Right atrium auricular region (tissue), 2 donors: ENCODE data around the gene CD300H. TPM values are rescaled to one million over a fixed set of nuclear protein-coding genes. Genes with fewer than 3 reads are reported as not detected.
"Not testable (repeated sequence)": the region's sequence is repeated elsewhere in the genome, so short reads cannot be mapped to it uniquely, and the experiment has no call there.

Source experiments
- DNase-seq: peaks from one replicate; pipeline ENCODE4 v3.0.0-alpha.2; 2019; ENCODE audit warnings: low spot score
- H3K27ac ChIP-seq, 2 donors: fragments of 200-600 bp; sonication (generic); 1 replicate in 1 of 2; 2 replicates in 1 of 2; pipeline ENCODE4 v1.5.1; 2016 to 2019
- H3K27me3 ChIP-seq, 2 donors: fragments of 200-600 bp; sonication (generic); one replicate each; pipeline versions ENCODE4 v1.5.1 to v1.6.0; 2017 to 2019
- H3K36me3 ChIP-seq: fragments of 200-600 bp; sonication (generic); one replicate; pipeline ENCODE4 v1.5.1; 2016
- H3K4me1 ChIP-seq, 2 donors: fragments of 200-600 bp; sonication (generic); one replicate each; pipeline versions ENCODE4 v1.5.1 to v1.6.0; 2017 to 2019
- H3K4me3 ChIP-seq, 2 donors: fragments of 200-600 bp; sonication (generic); 1 replicate in 1 of 2; 2 replicates in 1 of 2; pipeline ENCODE4 v1.5.1; 2017 to 2019; ENCODE audit warnings: mild to moderate bottlenecking in 1 of 2, moderate library complexity in 1 of 2
- H3K9me3 ChIP-seq, 2 donors: fragments of 200-600 bp; sonication (generic); one replicate each; pipeline ENCODE4 v1.5.1; 2019
- total RNA-seq, 2 donors: library from RNA; depleted of rRNA; stranded (reverse); fragments of >200 nt; gene quantifications; one replicate each; pipeline ENCODE4 v1.1.0, GENCODE V29; 2016
- TF ChIP-seq, protein P1 (sequence below), 2 donors: fragments of 200-600 bp; sonication (generic); IDR thresholded peaks; one replicate each; pipeline ENCODE4 v1.5.1; 2019; ENCODE audit warnings: antibody characterized with exemption in 2 of 2

CD300H gene
- total RNA-seq, 2 donors from 2014 or later, result not detected

DNA sequence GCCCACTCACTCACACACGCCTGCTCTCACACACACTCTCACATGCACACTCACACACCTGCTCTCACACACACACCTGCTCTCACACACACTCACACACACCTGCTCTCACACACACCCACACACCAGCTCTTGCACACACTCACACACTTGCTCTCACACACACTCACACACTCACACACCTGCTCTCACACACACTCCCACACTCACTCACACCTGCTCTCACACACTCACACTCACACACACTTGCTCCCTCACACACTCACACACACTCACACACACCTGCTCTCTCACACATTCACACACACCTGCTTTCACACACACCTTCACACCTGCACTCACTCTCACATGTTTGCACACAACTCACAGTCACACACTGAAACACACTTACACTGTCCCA is 4.0 kb downstream of the CD300H start:
- Histone ChIP-seq H3K9me3 (no peaks in the 10 kb centered on the region), H3K27me3 (no peaks in the 10 kb centered on the region), H3K4me1 (no peaks in the 10 kb centered on the region), H3K4me3 (no peak overlapping the region), H3K36me3 (no peaks in the 10 kb centered on the region), H3K27ac (no peak overlapping the region)
- DNase-seq, result no peak
- TF ChIP-seq, protein P1, sequence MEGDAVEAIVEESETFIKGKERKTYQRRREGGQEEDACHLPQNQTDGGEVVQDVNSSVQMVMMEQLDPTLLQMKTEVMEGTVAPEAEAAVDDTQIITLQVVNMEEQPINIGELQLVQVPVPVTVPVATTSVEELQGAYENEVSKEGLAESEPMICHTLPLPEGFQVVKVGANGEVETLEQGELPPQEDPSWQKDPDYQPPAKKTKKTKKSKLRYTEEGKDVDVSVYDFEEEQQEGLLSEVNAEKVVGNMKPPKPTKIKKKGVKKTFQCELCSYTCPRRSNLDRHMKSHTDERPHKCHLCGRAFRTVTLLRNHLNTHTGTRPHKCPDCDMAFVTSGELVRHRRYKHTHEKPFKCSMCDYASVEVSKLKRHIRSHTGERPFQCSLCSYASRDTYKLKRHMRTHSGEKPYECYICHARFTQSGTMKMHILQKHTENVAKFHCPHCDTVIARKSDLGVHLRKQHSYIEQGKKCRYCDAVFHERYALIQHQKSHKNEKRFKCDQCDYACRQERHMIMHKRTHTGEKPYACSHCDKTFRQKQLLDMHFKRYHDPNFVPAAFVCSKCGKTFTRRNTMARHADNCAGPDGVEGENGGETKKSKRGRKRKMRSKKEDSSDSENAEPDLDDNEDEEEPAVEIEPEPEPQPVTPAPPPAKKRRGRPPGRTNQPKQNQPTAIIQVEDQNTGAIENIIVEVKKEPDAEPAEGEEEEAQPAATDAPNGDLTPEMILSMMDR (IDR thresholded peaks at IDR 0.05), result no peak

DNA sequence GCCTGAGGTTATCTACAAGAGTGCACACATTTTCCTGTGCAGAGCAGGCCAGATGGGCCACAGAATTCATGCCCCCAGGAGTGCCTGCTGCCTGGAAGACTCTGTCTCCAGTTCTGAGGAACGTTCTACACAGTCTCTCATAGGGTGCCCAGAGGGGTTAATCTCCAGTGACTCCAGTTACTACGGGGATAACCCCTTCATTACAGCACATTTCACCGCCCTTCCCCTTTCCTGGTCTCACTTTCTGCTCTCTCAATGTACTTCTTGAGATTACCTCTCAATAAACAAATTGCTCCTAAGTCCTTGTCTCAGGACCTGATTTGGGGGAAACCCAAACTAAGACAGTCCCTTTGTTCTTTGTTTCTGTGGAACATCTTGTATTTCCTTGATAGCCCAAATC is 5.7 kb downstream of the CD300H start:
- H3K4me1 ChIP-seq, result no peaks in the 10 kb centered on the region
- no peak overlapping the region for H3K4me3 ChIP-seq
- H3K27ac ChIP-seq, result no peak overlapping the region
- H3K36me3 ChIP-seq, result no peaks in the 10 kb centered on the region
- no peak for DNase-seq
- TF ChIP-seq, protein P1 (IDR thresholded peaks at IDR 0.05), result no peak
- no peaks in the 10 kb centered on the region for H3K9me3 ChIP-seq
- H3K27me3 ChIP-seq, result no peaks in the 10 kb centered on the region

DNA sequence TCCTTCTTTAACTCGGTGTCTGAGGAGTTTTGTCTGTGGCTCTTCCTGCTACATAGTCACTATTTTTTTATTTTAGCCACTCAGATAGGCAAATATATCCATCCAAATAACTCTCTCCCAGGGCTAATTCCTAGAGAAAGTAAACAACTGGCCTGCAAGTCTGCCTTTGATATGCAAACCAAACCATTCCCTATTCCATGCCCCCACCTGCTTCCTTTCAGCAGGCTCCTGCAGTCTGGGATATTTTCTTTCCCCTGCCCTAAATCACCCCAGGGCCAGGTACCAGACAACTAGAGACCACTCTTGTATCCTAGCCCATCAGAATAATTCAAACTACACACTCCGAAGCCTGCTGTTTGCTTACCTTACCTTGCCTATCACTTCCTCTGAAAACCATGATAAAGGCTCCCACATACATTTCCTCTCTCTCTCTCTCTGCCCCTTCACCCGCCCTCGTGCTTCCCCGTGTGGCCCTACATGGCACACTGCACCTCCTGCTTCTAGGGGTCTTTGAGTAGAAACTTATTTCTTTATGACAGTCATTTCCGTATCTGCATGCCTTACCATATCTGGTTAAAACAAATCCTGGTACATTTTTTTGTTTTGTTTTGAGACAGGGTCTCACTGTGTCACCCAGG is 8.3 kb downstream of the CD300H start:
- Histone ChIP-seq H3K27ac (no peak overlapping the region), H3K36me3 (no peaks in the 10 kb centered on the region), H3K4me1 (no peaks in the 10 kb centered on the region), H3K9me3 (no peaks in the 10 kb centered on the region), H3K4me3 (no peak overlapping the region), H3K27me3 (no peaks in the 10 kb centered on the region)
- TF ChIP-seq, protein P1 (IDR thresholded peaks at IDR 0.05), result no peak
- DNase-seq, result no peak

DNA sequence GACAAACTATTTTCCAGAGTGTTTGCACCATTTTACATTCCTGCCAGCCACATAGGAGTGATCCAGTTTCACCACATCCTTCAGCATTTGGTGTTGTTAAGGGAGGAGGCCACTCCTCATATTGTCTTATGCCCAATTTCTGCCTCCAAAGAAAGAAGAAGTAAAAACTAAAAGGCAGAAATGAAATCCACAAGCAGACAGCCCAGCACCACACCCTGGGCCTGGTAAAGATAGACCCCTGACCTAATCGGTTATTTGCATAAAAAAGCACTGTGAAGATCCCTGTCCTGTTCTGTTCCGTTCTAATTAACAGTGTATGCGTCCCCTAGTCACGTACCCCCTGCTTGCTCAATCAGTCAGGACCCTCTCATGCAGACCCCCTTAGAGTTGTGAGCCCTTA is 8.9 kb downstream of the CD300H start:
- H3K4me3 ChIP-seq, H3K27me3 ChIP-seq, DNase-seq, H3K27ac ChIP-seq, H3K36me3 ChIP-seq, H3K4me1 ChIP-seq, H3K9me3 ChIP-seq: not testable (repeated sequence)

DNA sequence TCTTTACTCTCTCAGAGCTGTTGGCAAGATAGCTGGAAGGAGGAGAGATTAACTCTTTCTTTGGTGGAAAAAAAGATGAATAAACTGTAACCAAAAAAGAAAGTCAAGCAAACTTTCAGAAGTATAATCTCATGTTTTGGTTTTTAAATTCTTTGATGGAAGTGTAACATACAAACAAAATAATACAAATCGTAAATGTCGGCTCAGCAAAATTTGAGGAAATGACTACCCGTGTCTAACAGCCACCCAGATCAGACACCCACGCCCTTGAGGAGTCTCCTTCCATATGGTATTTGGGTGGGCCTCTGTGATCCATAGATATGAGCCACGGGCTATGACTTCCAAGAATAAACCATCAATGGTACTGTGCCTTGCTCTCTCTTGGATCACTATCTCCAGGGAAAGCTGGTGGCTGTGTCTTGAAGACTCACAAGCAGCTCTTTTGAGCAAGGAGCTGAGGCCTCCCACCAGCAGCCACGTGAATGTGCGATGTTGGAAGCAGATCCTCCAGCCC is 11.8 kb downstream of the CD300H start:
- H3K4me3 ChIP-seq, result no peak overlapping the region
- H3K36me3 ChIP-seq, result no peaks in the 10 kb centered on the region
- H3K9me3 ChIP-seq, result no peaks in the 10 kb centered on the region
- no peaks in the 10 kb centered on the region for H3K27me3 ChIP-seq
- TF ChIP-seq, protein P1 (IDR thresholded peaks at IDR 0.05), result no peak
- DNase-seq, result no peak
- H3K4me1 ChIP-seq, result no peaks in the 10 kb centered on the region
- H3K27ac ChIP-seq, result no peak overlapping the region

DNA sequence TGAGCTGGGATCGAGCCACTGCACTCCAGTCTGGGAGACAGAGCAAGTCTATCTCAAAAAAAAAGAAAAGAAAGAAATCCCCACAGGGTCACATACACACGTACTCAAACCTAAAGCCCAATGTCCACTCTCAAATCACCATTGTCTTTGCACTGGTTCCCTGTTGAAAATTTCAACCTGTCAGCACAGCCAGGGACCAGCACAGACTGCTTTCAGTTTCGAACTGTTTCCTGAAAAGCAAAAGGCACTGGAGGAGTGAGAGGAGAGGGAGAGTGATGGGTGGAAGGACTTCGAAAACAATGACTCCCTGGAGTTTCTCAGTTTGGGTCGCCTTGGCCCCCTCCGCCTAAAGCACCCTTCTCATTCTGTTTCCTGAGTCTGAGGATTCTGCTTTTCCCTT is 12.4 kb downstream of the CD300H start:
- no peak for DNase-seq
- no peaks in the 10 kb centered on the region for H3K4me1 ChIP-seq
- TF ChIP-seq, protein P1 (IDR thresholded peaks at IDR 0.05), result no peak
- H3K9me3 ChIP-seq, result no peaks in the 10 kb centered on the region
- no peak overlapping the region for H3K4me3 ChIP-seq
- no peaks in the 10 kb centered on the region for H3K27me3 ChIP-seq
- H3K27ac ChIP-seq, result no peak overlapping the region
- no peaks in the 10 kb centered on the region for H3K36me3 ChIP-seq
